ENCODE results near the gene RIPOR3. TPM values are rescaled to one million over a fixed set of nuclear protein-coding genes. Genes with fewer than 3 reads are reported as not detected.
A peak's percentile ranks its signal among the peaks of the same experiment; 100 is the strongest.

RIPOR3 gene
- total RNA-seq, 2 donors from 2014 or later: 4.5 to 8.4 TPM

DNA sequence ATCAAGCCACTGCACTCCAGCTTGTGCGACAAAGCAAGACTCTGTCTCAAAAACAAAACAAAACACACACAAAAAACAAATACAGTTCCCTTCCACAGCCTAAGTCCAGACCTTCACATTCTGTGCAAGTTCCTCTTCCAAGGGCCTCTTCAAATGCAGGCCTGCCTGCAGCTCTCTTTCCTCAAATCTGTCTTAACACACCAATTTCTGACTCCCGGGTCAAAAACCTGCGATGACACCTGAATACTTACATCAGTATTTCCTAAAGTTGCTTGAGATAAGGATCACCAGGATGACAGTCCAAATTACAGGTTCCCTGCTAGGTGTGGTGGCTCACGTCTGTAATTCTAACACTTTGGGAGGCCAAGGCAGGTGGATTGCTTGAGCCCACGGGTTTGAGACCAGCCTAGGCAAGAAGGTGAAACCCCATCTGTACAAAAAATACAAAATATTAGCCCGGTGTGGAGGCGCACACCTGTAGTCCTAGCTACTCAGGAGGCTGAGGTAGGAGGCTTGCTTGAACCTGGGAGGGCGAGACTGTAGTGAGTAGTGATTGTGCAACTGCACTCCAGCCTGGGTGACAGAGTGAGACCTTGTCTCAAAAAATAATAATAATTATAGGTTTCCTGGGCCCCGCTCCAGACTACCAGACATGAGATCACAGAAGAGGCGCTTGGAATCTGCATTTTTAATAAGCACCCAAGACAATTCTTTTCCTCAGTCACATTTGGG is 31.2 kb upstream of the RIPOR3 start:
- Histone ChIP-seq H3K4me1 (ENCODE audit: control insufficient read depth in 1 of 2, low read depth in 2 of 2) (peaks cover 18 to 45% of the 10 kb centered on the region in 2 donors), H3K9me3 (no peaks in the 10 kb centered on the region), H3K27me3 (replicated peaks; ENCODE audit: insufficient read depth) (no peaks in the 10 kb centered on the region), H3K36me3 (no peaks in the 10 kb centered on the region), H3K4me3 (no peak overlapping the region), H3K27ac (peak overlapping the region; percentile 82 to 88)
- TF ChIP-seq, protein P1, sequence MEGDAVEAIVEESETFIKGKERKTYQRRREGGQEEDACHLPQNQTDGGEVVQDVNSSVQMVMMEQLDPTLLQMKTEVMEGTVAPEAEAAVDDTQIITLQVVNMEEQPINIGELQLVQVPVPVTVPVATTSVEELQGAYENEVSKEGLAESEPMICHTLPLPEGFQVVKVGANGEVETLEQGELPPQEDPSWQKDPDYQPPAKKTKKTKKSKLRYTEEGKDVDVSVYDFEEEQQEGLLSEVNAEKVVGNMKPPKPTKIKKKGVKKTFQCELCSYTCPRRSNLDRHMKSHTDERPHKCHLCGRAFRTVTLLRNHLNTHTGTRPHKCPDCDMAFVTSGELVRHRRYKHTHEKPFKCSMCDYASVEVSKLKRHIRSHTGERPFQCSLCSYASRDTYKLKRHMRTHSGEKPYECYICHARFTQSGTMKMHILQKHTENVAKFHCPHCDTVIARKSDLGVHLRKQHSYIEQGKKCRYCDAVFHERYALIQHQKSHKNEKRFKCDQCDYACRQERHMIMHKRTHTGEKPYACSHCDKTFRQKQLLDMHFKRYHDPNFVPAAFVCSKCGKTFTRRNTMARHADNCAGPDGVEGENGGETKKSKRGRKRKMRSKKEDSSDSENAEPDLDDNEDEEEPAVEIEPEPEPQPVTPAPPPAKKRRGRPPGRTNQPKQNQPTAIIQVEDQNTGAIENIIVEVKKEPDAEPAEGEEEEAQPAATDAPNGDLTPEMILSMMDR (IDR thresholded peaks at IDR 0.05): no peak
- ATAC-seq (ENCODE audit: insufficient number of reproducible peaks, low FRiP score, low read depth) (no peak), DNase-seq (ENCODE audit: low spot score) (no peak)

DNA sequence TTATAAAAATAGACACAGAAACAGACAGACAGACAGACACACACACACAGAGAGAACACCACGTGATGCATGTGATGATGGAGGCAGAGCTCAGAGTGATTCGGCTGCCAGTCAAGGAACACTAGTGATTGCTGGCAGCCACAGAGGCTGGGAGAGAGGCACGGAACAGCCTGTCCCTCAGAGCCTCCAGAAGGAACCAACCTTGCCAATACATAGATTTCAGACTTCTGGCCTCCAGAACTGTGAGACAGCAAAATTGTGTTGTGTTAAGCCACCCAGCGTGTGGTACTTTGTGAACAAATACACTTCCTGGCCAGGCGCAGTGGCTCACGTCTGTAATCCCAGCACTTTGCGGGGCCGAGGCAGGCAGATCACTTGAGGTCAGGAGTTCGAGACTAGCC is 30.5 kb upstream of the RIPOR3 start:
- TF ChIP-seq, protein P1 (IDR thresholded peaks at IDR 0.05): no peak
- DNase-seq (ENCODE audit: low spot score): peak; percentile 62
- peak overlapping the region; percentile 82 to 88 for H3K27ac ChIP-seq
- no peaks in the 10 kb centered on the region for H3K27me3 ChIP-seq (replicated peaks; ENCODE audit: insufficient read depth)
- H3K9me3 ChIP-seq: no peaks in the 10 kb centered on the region
- peak; percentile 76 for ATAC-seq (ENCODE audit: insufficient number of reproducible peaks, low FRiP score, low read depth)
- peaks cover 18 to 45% of the 10 kb centered on the region in 2 donors for H3K4me1 ChIP-seq (ENCODE audit: control insufficient read depth in 1 of 2, low read depth in 2 of 2)
- H3K4me3 ChIP-seq: no peak overlapping the region
- no peaks in the 10 kb centered on the region for H3K36me3 ChIP-seq

DNA sequence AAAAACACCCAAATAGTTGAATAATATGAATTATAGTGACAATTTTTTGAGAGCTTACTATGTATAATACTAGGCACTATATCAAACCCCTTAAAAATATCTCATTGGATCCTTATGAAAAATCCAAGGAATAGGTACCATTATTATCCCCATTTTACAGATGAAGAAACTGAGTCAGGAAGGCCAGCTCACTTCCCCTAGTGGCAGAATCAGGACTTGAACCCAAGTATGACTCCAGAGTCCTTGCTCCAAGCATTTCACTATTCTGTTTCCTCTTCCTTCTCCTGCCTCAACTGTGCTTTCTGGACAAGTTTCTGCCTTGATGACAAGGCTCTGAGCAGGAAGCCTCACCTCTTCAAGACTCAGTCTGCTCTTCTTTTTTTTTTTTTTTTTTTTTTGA is 29.2 kb upstream of the RIPOR3 start:
- Histone ChIP-seq H3K4me3 (no peak overlapping the region), H3K4me1 (ENCODE audit: control insufficient read depth in 1 of 2, low read depth in 2 of 2) (peaks cover 17 to 39% of the 10 kb centered on the region in 2 donors), H3K27ac (peak overlapping the region in 1 of 2 donors; percentile 88), H3K36me3 (no peaks in the 10 kb centered on the region), H3K27me3 (replicated peaks; ENCODE audit: insufficient read depth) (no peaks in the 10 kb centered on the region), H3K9me3 (no peaks in the 10 kb centered on the region)
- no peak for DNase-seq (ENCODE audit: low spot score)
- ATAC-seq (ENCODE audit: insufficient number of reproducible peaks, low FRiP score, low read depth): no peak
- TF ChIP-seq, protein P1 (IDR thresholded peaks at IDR 0.05): no peak

DNA sequence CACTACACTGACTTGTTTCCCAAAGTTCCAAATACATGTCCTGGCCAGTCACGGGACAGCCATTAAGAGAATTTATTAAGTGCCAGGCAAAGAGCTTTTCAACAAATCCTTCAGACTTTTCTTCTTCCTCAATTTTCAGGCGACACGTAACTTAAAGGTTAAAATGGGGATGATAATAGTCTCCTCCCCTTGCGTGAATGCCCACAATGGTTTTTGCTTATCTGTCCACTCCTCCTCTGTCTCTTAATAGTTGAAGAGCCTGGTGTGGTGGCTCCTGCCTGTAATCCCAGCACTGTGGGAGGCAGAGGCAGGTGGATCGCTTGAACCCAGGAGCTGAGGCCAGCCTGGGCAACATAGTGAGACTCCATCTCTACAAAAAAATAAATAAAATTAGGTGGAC is 28.7 kb upstream of the RIPOR3 start:
- no peak overlapping the region for H3K4me3 ChIP-seq
- no peak for ATAC-seq (ENCODE audit: insufficient number of reproducible peaks, low FRiP score, low read depth)
- TF ChIP-seq, protein P1 (IDR thresholded peaks at IDR 0.05): no peak
- H3K36me3 ChIP-seq: no peaks in the 10 kb centered on the region
- H3K4me1 ChIP-seq (ENCODE audit: control insufficient read depth in 1 of 2, low read depth in 2 of 2): peaks cover 11 to 33% of the 10 kb centered on the region in 2 donors
- no peak overlapping the region for H3K27ac ChIP-seq
- DNase-seq (ENCODE audit: low spot score): no peak
- H3K27me3 ChIP-seq (replicated peaks; ENCODE audit: insufficient read depth): no peaks in the 10 kb centered on the region
- no peaks in the 10 kb centered on the region for H3K9me3 ChIP-seq

DNA sequence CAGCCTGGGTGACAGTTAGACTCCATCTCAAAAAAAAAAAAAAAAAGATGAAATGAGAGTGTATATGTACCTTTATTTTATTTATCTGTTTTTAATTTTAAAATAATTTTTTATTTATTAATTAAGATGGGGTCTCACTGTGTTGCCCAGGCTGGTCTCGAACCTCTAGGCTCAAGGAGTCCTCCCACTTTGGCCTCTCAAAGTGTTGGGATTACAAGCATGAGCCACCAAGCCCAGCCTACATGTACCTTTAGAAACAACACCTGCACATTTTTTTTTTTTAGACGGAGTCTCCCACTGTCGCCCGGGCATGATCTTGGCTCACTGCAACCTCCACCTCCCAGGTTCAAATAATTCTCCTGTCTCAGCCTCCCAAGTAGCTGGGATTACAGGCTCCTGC is 28.0 kb upstream of the RIPOR3 start:
- Histone ChIP-seq H3K27me3 (replicated peaks; ENCODE audit: insufficient read depth) (no peaks in the 10 kb centered on the region), H3K4me3 (no peak overlapping the region), H3K36me3 (no peaks in the 10 kb centered on the region), H3K27ac (no peak overlapping the region), H3K4me1 (ENCODE audit: control insufficient read depth in 1 of 2, low read depth in 2 of 2) (peaks cover 7 to 27% of the 10 kb centered on the region in 2 donors), H3K9me3 (no peaks in the 10 kb centered on the region)
- ATAC-seq (ENCODE audit: insufficient number of reproducible peaks, low FRiP score, low read depth) (no peak), DNase-seq (ENCODE audit: low spot score) (no peak)
- TF ChIP-seq, protein P1 (IDR thresholded peaks at IDR 0.05): no peak
